ENCODE results near the gene TCF7L1.

- TF ChIP-seq EZH2phosphoT487 (IDR thresholded peaks at IDR 0.05; ENCODE audit: borderline replicate concordance, low read depth, low read length) = no peak
- TF ChIP-seq, protein P1, sequence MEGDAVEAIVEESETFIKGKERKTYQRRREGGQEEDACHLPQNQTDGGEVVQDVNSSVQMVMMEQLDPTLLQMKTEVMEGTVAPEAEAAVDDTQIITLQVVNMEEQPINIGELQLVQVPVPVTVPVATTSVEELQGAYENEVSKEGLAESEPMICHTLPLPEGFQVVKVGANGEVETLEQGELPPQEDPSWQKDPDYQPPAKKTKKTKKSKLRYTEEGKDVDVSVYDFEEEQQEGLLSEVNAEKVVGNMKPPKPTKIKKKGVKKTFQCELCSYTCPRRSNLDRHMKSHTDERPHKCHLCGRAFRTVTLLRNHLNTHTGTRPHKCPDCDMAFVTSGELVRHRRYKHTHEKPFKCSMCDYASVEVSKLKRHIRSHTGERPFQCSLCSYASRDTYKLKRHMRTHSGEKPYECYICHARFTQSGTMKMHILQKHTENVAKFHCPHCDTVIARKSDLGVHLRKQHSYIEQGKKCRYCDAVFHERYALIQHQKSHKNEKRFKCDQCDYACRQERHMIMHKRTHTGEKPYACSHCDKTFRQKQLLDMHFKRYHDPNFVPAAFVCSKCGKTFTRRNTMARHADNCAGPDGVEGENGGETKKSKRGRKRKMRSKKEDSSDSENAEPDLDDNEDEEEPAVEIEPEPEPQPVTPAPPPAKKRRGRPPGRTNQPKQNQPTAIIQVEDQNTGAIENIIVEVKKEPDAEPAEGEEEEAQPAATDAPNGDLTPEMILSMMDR (conservative IDR thresholded peaks at IDR 0.05; ENCODE audit: low read length) = no peak
These were observed 25.5 kb downstream of the TCF7L1 start for GRCh38 chr2:85158559-85159273.

All from OCI-LY7 (cell line).